HG02798 (cell line): ENCODE data around the gene PARD6G.
A peak's percentile ranks its signal among the peaks of the same experiment; 100 is the strongest.
"Not testable (repeated sequence)": the region's sequence is repeated elsewhere in the genome, so short reads cannot be mapped to it uniquely, and the experiment has no call there.

Experiments
- ATAC-seq: cut with Tn5 transposase; IDR thresholded peaks from one replicate; pipeline ENCODE4 v1.9.1; 2021; ENCODE audit warnings: mild to moderate bottlenecking; ENCODE audit not compliant: unreplicated experiment, poor library complexity

The PARD6G gene, protein sequence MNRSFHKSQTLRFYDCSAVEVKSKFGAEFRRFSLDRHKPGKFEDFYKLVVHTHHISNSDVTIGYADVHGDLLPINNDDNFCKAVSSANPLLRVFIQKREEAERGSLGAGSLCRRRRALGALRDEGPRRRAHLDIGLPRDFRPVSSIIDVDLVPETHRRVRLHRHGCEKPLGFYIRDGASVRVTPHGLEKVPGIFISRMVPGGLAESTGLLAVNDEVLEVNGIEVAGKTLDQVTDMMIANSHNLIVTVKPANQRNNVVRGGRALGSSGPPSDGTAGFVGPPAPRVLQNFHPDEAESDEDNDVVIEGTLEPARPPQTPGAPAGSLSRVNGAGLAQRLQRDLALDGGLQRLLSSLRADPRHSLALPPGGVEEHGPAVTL

DNA sequence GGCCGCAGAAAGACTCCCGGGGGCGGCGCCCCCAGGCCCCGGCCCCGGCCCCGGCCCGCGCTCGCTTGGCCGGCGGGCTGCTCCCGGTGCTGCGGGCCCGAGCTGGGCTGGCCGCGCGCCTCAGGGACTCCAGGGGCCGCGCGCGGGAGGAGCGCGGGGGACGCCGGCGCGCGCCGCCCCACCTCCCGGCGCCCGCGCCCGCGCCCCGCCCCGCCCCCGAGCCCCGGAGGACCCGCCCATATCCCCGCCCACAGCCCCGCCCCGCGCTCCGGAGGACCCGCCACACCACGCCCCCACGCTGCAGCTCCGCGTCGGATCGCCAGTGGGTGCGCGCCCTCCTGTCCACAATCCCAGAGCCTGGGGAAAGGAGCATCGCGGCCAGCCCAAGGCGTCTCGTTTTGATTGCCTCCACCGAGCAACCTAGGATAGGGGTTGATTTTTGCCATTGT lies at the start of gene PARD6G:
PARD6G (minus strand) TSS at position 122 of the 449 bp plus-strand sequence. CDS start 166 bp downstream, outside the sequence.
- peak; percentile 76 for ATAC-seq

DNA sequence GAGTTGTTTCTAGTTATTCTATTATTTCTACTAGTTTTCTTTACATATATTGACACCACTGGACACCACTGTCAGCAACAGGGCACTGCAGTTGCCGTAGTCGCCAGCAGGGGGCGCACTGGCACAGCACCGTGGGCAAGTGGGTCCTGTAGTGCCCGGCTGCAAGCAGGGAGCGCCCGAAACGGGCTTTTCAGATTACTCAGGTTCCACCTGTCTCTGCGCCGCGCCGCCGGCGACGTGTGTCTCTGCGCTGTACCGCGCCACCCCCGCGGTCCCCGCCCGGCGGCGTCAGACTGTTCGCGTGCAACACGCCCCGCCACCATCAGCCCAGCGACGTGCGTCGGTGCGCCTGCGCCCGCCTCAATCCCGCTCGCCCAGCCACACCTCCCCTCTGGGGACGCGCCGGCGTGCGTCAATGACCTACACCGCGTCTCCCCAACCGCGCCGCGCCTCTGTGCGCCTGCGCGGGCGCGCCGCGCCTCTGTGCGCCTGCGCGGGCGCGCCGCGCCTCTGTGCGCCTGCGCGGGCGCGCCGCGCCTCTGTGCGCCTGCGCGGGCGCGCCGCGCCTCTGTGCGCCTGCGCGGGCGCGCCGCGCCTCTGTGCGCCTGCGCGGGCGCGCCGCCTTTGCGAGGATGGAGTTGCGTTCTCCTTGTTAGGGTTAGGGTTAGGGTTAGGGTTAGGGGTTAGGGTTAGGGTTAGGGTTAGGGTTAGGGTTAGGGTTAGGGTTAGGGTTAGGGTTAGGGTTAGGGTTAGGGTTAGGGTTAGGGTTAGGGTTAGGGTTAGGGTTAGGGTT lies 15.1 kb upstream of the PARD6G start:
- not testable (repeated sequence) for ATAC-seq

DNA sequence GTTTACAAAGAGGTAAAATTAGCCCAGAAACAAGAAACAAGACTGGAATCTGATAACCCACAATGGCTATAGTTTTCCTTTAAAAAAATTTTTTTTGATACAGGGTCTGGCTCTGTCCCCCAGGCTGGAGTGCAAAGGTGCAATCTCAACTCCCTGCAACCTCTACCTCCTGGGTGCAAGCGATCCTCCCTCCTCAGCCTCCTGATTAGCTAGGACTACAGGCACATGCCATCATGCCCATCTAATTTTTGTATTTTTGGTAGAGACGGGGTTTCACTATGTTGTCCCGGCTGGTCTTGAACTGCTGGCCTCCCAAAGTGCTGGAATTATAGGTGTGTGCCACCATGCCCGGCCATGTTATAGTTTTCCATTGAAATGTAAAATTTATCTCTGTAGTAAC lies 12.3 kb upstream of the PARD6G start:
- ATAC-seq: no peak

DNA sequence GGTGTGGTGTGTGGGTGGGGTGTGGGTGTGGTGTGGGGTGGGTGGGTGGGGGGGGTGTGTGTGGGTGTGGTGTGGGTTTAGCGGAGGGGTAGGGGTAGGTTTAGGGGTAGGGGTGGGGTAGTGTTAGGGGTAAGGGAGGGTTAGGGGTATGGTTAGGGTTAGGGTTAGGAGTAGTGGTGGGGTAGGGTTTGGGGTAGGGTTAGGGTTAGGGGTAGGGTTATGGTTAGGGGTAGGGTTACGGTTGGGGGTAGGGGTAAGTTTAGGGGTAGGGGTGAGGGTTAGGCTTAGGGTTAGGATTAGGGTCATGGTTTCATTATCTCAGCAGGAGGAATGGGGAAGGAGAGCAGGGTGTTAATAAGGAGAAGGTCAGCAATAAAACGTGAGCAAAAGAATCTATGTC lies 11.3 kb upstream of the PARD6G start:
- ATAC-seq: no peak

DNA sequence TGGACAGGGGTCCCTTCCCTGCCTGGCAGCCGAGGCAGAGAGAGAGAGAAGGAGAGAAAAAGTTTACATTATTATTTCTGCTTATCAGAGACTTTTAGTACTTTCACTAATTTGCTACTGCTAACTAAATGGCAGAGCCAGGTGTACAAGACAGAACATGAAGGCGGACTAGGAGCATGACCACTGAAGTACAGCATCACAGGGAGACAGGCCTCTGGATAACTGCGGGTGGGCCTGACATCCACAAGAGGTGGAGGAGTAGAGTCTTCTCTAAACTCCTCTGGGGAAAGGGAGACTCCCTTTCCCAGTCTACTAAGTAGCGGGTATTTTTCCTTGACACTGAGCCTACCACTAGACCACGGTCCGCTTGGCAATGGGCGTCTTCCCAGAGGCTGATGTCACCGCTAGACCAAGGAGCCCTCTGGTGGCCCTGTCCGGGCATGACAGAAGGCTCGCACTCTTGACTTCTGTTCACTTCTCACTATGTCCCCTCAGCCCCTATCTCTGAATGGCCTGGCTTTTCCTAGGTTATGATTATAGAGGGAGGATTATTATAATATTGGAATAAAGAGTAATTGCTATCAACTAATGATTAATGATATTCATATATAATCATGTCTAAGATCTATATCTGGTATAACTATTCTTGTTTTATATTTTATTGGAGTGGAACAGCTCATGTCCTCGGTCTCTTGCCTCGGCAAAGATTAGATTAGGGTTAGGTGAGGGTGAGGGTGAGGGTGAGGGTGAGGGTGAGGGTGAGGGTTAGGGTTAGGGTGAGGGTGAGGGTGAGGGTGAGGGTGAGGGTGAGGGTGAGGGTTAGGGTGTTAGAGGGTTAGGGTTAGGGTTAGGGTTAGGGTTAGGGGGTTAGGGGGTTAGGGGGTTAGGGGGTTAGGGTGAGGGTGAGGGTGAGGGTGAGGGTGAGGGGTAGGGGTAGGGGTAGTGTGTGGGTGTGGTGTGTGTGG lies 10.5 kb upstream of the PARD6G start:
- ATAC-seq: not testable (repeated sequence)

DNA sequence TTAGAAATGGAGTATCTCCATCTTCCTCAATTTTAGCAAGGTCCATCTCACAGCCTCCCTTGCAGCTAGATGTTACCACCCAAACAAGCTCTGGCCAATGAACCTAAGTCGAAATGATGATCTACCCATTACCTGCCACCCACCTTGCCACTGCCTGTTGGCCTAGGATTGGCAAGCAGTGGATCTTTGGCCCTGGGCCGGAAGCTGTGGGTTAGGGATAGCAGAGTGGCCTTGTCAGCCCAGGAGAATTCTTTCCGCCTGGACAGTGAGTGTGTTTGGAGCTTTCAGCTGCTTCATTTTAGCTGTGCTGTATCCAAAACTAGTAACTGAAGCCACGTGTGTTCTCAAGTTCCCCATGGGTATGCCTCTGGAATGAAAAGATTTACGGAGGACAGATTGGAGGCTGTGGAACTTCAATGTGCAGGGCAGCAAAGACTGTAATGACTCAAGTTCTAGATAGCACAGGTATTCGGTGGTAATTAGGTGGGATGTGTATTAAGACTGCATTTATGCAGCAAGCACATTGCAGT lies 7.7 kb upstream of the PARD6G start:
- no peak for ATAC-seq

DNA sequence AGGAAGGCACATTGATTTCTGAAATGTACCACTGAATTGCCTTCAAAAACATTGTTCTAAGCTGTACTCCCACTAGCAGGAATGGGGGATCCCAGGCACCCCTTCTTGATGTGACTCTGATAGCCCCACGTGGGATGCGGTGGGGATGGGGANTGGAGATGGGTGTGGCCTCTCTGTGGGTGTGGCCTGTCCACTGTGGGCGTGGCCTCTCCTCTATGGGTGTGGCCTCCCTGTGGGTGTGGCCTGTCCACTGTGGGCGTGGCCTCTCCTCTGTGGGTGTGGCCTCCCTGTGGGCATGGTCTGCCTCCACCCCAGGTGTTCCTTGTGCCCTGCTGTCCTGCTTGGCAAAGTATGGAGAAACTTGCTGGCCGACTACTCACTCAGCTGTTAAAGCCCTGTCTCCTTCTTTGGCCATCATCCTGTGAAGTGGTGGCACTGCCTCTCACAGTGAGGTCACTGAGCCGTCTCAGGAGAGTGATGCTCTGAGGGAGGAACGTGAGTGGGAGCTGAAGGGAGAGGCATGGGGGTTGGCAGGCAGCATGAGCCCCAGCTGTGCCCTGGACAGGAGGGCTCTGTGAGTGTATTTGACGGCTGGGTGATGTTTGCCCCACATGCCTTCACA lies 6.7 kb upstream of the PARD6G start:
- ATAC-seq: no peak

DNA sequence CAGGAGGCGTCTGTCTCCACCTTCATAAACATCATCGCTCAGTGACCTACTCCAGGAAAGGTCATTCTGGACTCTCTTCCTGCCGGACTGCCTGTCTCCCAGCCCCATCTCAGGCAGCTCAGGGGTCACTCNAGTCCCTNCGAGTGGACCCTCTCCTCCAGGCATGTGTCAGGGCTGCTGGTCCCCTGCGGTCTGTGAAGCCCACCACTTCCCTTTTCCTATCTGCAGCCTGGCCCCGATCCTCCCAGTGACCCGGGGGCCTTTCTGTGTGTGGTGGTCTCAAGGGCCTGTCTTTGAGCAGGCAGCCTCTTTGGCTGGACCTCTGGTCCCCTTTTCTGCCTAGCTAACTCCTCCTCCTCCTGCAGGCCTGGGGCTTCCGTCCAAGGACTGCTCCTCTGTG lies 5.9 kb upstream of the PARD6G start:
- ATAC-seq: no peak

DNA sequence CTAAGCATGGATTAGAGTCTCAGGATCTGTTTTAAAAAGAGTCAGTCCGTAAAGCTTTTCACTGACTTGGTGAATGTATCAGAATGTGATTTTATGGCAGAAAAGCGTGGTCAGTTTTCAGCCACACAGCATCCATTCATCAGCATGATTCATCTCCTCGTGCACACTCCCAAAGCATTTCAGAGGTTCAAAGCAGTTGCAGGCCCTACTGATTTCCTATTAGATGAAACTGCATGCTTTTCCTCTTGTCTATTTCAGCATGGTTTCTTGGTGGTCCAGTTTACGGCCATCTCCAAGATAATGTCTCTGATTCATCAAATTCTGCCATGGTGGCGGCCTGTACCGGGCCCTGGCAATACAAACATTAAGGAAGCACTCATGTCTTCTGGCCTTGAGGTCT lies 4.8 kb upstream of the PARD6G start:
- no peak for ATAC-seq

DNA sequence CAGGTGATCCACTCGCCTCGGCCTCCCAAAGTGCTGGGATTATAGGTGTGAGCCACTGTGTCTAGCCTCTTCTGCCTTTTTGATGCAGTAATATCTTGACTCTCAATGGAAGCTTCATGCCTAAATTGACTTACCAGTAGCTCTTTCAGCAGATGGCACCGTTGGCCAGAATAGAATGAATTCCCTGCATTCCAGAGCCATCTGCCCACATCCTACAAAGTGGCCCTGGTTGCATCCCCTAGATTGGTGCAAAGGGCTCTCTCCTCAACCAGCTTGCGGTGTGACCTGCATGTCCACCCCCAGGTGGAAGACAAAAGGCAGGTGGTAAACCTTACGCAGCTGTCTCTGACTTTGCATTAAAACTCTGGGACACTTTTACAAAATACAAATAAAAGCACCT lies 4.4 kb upstream of the PARD6G start:
- no peak for ATAC-seq

DNA sequence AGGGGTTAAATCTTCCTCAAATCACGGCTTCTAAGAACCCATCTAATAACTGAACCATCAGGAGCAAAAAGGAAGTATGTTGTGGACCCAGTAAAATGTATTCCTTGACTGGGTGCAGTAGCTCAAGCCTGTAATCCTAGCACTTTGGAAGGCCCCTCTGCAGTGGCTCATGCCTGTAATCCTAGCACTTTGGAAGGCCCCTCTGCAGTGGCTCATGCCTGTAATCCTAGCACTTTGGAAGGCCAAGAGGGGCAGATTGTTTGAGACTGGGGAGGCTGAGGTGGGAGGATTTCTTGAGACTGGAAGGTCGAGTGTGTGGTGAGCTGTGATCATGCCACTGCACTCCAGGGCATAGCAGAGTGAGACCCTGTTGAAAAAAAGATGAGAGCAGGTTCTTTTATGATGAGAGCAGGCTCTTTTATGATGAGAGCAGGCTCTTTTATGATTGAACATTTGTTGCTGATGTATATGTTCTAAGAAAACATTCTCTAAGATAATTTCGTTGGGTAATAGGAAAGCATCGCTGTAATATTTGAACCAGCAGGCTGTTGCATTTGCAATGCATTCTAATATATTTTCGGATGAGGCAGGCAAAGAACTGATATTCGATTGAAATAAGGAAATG lies 3.5 kb upstream of the PARD6G start:
- no peak for ATAC-seq

DNA sequence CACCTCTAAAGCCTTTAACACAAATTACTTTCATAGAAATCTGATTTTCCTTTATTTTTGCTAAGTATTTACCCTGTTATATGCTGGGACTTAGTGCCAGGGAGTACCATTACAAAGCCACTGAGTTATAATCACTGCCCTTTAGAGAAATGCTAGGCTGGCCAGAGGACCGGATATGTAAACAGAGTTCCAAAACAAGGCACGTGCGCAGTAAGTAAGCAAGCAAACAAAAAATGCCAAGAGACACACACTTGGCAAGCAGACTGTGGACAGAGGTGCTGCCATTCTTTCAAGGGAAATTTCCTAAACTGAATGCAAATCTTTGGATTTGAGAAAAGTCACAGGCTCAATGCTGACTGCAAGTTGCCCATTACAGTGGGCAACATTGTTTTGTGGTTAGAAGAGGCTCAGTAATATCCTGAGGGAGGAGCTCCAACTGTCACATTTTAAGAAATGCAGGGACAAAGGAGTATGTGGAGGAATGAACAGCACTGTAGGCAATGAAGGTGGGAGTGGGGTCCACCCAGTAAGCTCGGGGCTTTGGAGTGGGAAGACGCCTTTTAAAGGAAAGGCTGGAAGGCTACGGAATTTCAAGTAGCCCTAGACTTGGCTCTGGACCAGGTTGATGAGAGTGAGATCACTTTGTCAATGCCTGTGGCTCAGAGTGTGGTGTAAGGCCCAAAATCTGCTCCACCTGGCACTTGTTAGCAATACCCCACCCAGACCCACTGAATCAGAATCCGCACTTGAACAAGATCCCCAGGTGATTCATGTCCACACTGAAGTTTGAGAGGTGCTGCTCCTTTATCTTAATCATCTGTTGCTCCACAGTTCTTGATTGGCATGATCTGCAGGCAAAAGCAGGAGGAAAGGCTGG lies 2.1 kb upstream of the PARD6G start:
- ATAC-seq: no peak

DNA sequence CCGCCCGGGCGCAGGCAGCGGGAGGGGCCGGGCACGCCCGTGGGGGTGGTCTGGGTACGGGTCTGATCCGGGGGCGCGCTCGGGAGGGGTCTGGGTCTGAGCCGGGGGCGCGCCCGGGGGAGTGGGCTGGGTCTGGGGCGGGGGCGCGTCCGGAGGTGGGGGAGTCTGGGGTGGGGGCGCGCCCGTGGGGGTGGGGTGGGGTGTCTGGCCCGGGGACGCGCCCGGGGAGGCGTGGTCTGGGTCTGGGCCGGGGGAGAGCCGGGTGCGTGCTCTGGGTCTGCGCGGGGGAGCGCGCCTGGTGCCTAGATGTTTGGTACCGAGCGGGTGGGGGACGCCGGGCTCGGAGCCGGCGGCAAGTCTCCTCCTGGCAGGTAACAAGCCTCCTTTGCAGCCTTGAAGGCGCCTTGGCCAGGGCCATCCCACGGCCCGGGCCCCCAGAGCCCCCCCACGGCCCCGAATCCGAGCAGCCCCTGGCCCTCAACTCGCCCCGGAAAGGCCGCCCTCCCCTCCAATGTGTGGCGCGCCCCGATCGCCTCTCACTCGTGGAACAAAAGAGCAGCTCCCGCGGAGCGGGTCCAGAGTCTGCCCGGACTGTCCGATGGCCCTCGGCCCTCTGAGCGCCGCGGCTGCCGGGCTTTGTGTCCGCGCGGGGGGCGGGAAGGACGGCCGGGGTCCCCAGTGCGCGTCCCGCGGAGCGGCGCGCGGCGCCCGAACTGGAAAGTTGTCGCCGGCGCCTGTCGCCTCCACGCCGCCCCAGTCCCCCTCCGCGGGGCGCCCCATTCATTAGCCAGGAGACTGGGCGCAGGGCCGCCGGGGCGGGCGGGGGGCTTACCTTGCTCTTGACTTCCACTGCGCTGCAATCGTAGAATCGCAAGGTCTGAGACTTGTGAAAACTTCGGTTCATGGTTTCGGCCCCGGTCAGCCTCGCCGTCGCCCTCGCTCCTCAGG lies 595 bp downstream of the PARD6G start:
- ATAC-seq: peak; percentile 38

DNA sequence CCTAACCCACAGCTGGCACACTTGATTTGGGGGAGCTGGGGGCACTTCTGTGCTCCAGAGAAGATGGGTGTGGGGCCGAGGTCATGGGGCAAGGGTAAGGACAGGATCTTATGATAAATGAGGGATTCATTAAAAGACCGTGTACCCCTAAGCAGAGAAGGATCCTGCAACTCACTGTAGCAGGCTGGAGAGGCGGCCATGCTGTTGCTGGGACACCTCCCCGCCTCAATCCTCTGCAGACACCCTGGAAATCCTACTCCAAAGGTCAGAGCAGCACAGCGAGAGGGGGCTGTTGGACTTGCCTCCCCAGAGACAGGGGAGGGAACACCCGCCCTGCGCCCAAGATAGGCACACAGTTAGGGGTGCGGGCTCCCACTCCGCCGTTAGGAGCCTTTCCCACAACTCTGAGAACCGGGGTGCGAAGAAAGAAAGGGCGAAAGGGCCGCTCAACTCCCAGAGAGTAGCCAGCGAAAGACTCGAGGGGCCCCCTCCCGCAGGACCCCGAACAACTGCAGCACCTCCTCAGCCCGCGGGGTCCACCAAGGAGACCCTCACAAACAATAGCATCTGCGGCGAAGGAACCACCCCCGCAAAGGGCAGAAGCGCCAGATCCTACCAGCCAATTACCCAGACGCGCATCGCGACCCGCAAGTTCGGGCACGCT lies 1.4 kb downstream of the PARD6G start:
- no peak for ATAC-seq

DNA sequence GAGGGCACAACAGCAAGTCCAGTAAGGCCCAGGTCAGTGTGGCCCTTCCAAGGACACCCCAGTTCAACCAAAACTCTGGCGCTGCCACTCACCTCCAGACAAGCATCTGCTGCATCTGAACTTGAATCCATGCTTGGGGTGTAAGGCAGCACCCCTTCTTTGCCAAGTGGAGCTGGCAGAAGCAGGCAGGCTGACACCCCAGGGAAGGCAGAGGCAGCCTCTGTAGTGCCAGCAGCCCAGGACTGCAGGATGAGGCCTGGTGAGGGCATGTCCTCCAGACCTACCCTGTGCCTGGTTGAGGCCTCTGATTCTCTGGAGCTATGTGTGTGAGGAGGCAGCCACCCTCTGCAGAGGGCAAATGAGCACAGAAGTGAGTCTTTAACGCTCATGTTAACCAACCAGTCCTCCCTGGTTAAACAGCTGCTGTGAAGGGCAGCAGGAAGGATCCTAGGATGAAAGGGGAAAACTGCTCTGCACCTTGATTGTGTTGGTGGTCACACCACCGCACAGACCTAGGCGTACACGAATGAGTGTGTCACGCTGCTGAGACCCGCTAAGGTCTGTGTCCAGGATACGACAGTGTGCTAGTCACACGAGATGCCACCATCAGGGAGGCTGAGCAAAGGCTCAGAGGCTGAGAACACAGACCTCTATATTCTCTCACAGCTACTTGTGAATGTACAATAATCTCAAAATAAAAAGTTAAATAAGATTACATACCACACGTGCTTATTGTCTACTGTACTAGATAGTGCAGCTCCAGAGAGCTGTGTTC lies 2.2 kb downstream of the PARD6G start:
- ATAC-seq: no peak

DNA sequence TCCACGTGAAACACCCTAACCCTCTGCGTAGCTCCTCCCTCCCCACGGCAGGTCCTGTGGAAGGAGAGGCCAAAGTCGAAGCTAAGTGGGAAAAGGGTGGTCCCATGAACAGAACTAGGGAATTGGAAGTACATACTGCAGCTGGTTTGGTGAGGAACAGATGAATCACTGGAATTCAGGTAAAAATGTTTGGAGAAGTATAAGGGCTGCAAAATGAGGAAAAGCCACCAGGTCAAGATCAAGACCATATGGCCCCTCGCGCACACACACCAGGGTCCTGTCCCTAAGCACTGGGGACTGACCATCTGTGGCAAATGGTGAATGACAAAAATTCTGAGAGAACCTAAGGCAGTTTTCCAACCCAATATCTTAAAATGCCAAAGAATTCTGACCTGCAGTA lies 3.1 kb downstream of the PARD6G start:
- ATAC-seq: no peak
